HepG2 (cell line): ENCODE results near the gene EGR2. TPM values are rescaled to one million over a fixed set of nuclear protein-coding genes. Genes with fewer than 3 reads are reported as not detected.

Experiments
- ATAC-seq: fragments of 200-7000 bp; cut with Tn5 transposase; 3 replicates; pipeline ENCODE4 v1.9.1; 2020; ENCODE audit warnings: mild to moderate bottlenecking, moderate library complexity
- BruUV-seq: library from RNA; stranded (reverse); fragments of 400-500 nt; replicated peaks from 2 replicates; lab custom pipeline; 2021; lab: Mats Ljungman, UMichigan
- CTCF ChIA-PET: fragments of 300-600 bp; formaldehyde crosslinking; extraction: SDS; loops from one replicate; lab custom pipeline; 2021; ENCODE audit warnings: low total read pairs, inconsistent platforms, low intra/inter-chr PET ratio; lab: Yijun Ruan, JAX
- POLR2A ChIA-PET: fragments of 350-600 bp; sonication (Branson Sonifier 250); formaldehyde crosslinking; loops from one replicate; lab custom pipeline; 2020; ENCODE audit warnings: antibody characterized with exemption, inconsistent platforms; lab: Yijun Ruan, JAX
- DNase-seq: peaks from one replicate; pipeline ENCODE4 v3.0.0-alpha.2; 2015; ENCODE audit warnings: low spot score
- FAIRE-seq: peaks from 3 replicates; lab custom pipeline; 2011; peaks lifted over from hg19 to GRCh38; lab: Jason Lieb, UNC
- H2AFZ ChIP-seq: one replicate; pipeline ENCODE4 v1.6.1; 2011; ENCODE audit warnings: low read length, inconsistent platforms
- H3K27ac ChIP-seq: fragments of 300-600 bp; 3 replicates; pipeline ENCODE4 v1.8.0; 2011; ENCODE audit warnings: mixed run types, mild to moderate bottlenecking, mixed read lengths, low read length, inconsistent platforms; ENCODE audit not compliant: insufficient read depth; ENCODE audit errors: extremely low read length
- H3K27me3 ChIP-seq, 2 experiments: fragments of 200-600 bp in 1 of 2; 2 replicates in 1 of 2; 3 replicates in 1 of 2; pipeline versions ENCODE4 v1.6.0 to v1.8.0; 2011; ENCODE audit warnings: low read length in 2 of 2, mild to moderate bottlenecking in 2 of 2, moderate library complexity in 2 of 2, inconsistent platforms in 1 of 2; ENCODE audit not compliant: insufficient read depth in 2 of 2, control insufficient read depth in 1 of 2
- H3K36me3 ChIP-seq, 2 experiments: fragments of 200-600 bp in 1 of 2; replicated peaks in 1 of 2; 2 replicates in 1 of 2; 3 replicates in 1 of 2; pipeline versions ENCODE4 v1.5.1 to v1.8.0; 2011; ENCODE audit warnings: low read length in 2 of 2, inconsistent platforms in 1 of 2; ENCODE audit not compliant: insufficient read depth in 2 of 2, control insufficient read depth in 1 of 2
- H3K4me1 ChIP-seq: 2 replicates; pipeline ENCODE4 v1.5.1; 2012; ENCODE audit warnings: low read length, inconsistent platforms; ENCODE audit not compliant: insufficient read depth
- H3K4me2 ChIP-seq: 2 replicates; pipeline ENCODE4 v1.6.0; 2011; ENCODE audit warnings: low read depth, low read length, inconsistent platforms
- H3K4me3 ChIP-seq, 3 experiments: fragments of 200-600 bp in 1 of 3; sonication (generic), shearing (Covaris generic) in 1 of 3; replicated peaks in 1 of 3; 2 replicates each; pipeline ENCODE4 v1.5.1; 2011 to 2016; ENCODE audit warnings: low read length in 3 of 3, inconsistent platforms in 2 of 3, low read depth in 2 of 3, mild to moderate bottlenecking in 2 of 3, control low read depth in 1 of 3, mixed read lengths in 1 of 3; ENCODE audit not compliant: insufficient read depth in 1 of 3
- H3K79me2 ChIP-seq: one replicate; pipeline ENCODE4 v1.6.1; 2011; ENCODE audit warnings: low read length, inconsistent platforms; ENCODE audit not compliant: insufficient read depth
- H3K9ac ChIP-seq: 2 replicates; pipeline ENCODE4 v1.6.0; 2011; ENCODE audit warnings: mild to moderate bottlenecking, low read depth, low read length, inconsistent platforms; ENCODE audit not compliant: insufficient read depth
- H3K9me3 ChIP-seq: 2 replicates; pipeline ENCODE4 v1.5.1; 2012; ENCODE audit warnings: mild to moderate bottlenecking, low read length
- H4K20me1 ChIP-seq: 2 replicates; pipeline ENCODE4 v1.6.0; 2011; ENCODE audit warnings: inconsistent platforms, mild to moderate bottlenecking, low read length, moderate library complexity; ENCODE audit not compliant: insufficient read depth
- ATF1 ChIP-seq: IDR thresholded peaks from 2 replicates; pipeline ENCODE4 v1.6.1; 2016; ENCODE audit warnings: mild to moderate bottlenecking, control low read depth
- CSRNP1 ChIP-seq: sonication (generic); formaldehyde crosslinking; IDR thresholded peaks from 2 replicates; pipeline ENCODE4 v1.8.1; 2023; ENCODE audit warnings: mild to moderate bottlenecking, missing genetic modification reagents
- ELF4 ChIP-seq: sonication (generic); formaldehyde crosslinking; IDR thresholded peaks from 2 replicates; pipeline ENCODE4 v1.5.0; 2020; ENCODE audit warnings: missing genetic modification reagents, mild to moderate bottlenecking, moderate library complexity, borderline replicate concordance
- MAFF ChIP-seq: IDR thresholded peaks from 2 replicates; pipeline ENCODE4 v1.6.1; 2011; ENCODE audit warnings: low read depth, low read length, improper control_type of control experiment
- MAFK ChIP-seq, 2 experiments: IDR thresholded peaks in 1 of 2; conservative IDR thresholded peaks in 1 of 2; 2 replicates each; pipeline ENCODE4 v1.6.1; 2011; ENCODE audit warnings: improper control_type of control experiment in 2 of 2, low read length in 2 of 2
- NFE2 ChIP-seq: sonication (generic); formaldehyde crosslinking; IDR thresholded peaks from 2 replicates; pipeline ENCODE4 v1.4.0; 2020; ENCODE audit warnings: missing genetic modification reagents
- NFE2L2 ChIP-seq: fragments of 150-350 bp; IDR thresholded peaks from 2 replicates; pipeline ENCODE4 v1.6.1; 2014; ENCODE audit warnings: low read length
- PAWR ChIP-seq: sonication (generic); formaldehyde crosslinking; IDR thresholded peaks from 2 replicates; pipeline ENCODE4 v1.4.0; 2020; ENCODE audit warnings: missing genetic modification reagents, mild to moderate bottlenecking, borderline replicate concordance
- ZBTB8A ChIP-seq: sonication (generic); formaldehyde crosslinking; IDR thresholded peaks from 2 replicates; pipeline ENCODE4 v1.4.0; 2020; ENCODE audit warnings: mild to moderate bottlenecking, low read depth, missing genetic modification reagents, borderline replicate concordance
- ZKSCAN5 ChIP-seq: sonication (generic); formaldehyde crosslinking; IDR thresholded peaks from 2 replicates; pipeline ENCODE4 v1.5.1; 2020; ENCODE audit warnings: mild to moderate bottlenecking, missing genetic modification reagents
- ZNF549 ChIP-seq: sonication (generic); formaldehyde crosslinking; IDR thresholded peaks from 2 replicates; pipeline ENCODE4 v1.5.0; 2020; ENCODE audit warnings: missing genetic modification reagents
- WGBS: methylation state at CpG from one replicate; pipeline ENCODE4 v1.1.6; 2017; ENCODE audit warnings: low lambda C conversion rate; 5-methylcytosine and 5-hydroxymethylcytosine counted together
- in situ Hi-C: cut with HindIII; loops from 2 replicates; pipeline ENCODE4 v1.10.0; 2017; ENCODE audit warnings: low pct_unique_long_range_greater_than_20kb; ENCODE audit not compliant: extremely low pct_ligation_motif_present
- intact Hi-C: fragments of 100-400 bp; cut with micrococcal nuclease; formaldehyde crosslinking; loops from one replicate; pipeline ENCODE4 v1.10.0; 2022; ENCODE audit not compliant: unreplicated experiment
- polyA plus RNA-seq, 8 experiments: library from polyadenylated mRNA; depleted of rRNA in 3 of 8; stranded (reverse) in 7 of 8; unstranded in 1 of 8; fragments of >200 nt; fragmentation: Illumina TruSeq in 4 of 8; extraction: Trizol in 4 of 8; gene quantifications; 2 replicates each; pipeline versions ENCODE4 v1.2.1 to v1.2.3, GENCODE V29; 2011 to 2016; ENCODE audit warnings: low read depth in 4 of 8, missing spikeins in 1 of 8, mixed read lengths in 1 of 8; ENCODE audit not compliant: insufficient read depth in 1 of 8
- total RNA-seq, 5 experiments: library from RNA; depleted of rRNA; stranded (reverse); fragments of >200 nt; fragmentation: Illumina TruSeq; extraction: Trizol; gene quantifications; 2 replicates each; pipeline ENCODE4 v1.2.3, GENCODE V29; 2016; ENCODE audit warnings: low read depth in 1 of 5
- TF ChIP-seq, protein P1 (sequence below): sonication (generic); formaldehyde crosslinking; IDR thresholded peaks from 2 replicates; pipeline ENCODE4 v1.5.1; 2020; ENCODE audit warnings: missing genetic modification reagents, mild to moderate bottlenecking, borderline replicate concordance
- TF ChIP-seq, protein P2 (sequence below): sonication (generic); formaldehyde crosslinking; IDR thresholded peaks from 2 replicates; pipeline ENCODE4 v1.4.0; 2020; ENCODE audit warnings: mild to moderate bottlenecking, missing genetic modification reagents

Gene EGR2
- total and polyA plus RNA-seq, 2 of the 13 experiments (the other 11 are each of a cell fraction or from before 2014, with no cell fraction given): 0.11 to 0.15 TPM

DNA sequence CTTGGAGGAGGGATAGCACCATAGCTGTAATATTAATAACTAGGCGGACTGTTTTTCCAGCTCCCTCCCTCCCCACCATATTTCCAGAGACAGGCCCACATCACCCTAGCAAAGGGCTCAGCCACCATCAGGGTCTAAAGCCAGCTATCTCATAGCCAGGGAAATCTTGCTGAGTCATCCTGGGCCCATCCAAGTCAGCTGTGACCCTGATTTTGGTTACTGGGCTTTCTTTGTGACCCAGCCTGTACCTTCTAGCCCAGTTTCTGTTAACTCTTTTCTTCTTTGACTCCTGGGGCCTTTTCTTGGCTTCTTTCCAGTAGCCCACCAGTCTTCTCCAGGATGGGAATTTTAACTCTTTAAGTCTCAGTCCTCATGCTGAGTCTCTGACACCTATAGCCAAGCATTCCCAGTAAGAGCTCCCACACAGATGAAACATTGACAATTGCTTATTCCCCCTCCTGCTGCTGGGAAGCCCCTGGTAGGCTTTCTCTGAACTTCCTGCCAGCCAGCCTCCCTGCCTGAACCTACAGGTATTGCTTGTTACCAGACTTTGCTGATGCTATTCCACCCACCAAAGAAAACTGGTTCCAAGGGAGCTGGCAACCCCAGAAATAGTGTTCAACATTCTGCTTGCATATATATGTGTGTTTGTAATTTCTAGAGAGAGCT is 46.5 kb downstream of the EGR2 start:
- no TSS peak for BruUV-seq
- H3K27ac ChIP-seq: no peak overlapping the region
- POLR2A ChIA-PET: no interaction called here
- WGBS: 92% methylated on average over 1 of the region's 1 CpG
- in situ Hi-C loops (no loop called here), intact Hi-C loops (no loop called here)
- FAIRE-seq: no peak
- DNase-seq: no peak
- TF ChIP-seq NFE2 (CRISPR knock-in tag): 0 out of 2 replicates have a peak, but pooled peaks have one; percentile 34
- no peak for TF ChIP-seq ELF4 (CRISPR knock-in tag)
- no peak for TF ChIP-seq CSRNP1 (CRISPR knock-in tag)
- TF ChIP-seq, protein P1, sequence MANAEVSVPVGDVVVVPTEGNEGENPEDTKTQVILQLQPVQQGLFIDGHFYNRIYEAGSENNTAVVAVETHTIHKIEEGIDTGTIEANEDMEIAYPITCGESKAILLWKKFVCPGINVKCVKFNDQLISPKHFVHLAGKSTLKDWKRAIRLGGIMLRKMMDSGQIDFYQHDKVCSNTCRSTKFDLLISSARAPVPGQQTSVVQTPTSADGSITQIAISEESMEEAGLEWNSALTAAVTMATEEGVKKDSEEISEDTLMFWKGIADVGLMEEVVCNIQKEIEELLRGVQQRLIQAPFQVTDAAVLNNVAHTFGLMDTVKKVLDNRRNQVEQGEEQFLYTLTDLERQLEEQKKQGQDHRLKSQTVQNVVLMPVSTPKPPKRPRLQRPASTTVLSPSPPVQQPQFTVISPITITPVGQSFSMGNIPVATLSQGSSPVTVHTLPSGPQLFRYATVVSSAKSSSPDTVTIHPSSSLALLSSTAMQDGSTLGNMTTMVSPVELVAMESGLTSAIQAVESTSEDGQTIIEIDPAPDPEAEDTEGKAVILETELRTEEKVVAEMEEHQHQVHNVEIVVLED (CRISPR knock-in tag): no peak
- TF ChIP-seq MAFK (conservative IDR thresholded peaks at IDR 0.05 in 1 of 2, IDR thresholded peaks at IDR 0.05 in 1 of 2; ENCODE audit: low read length in 2 of 2): peak; percentile 51 to 63; a peak in 3 of 4 replicates
- TF ChIP-seq ZKSCAN5 (CRISPR knock-in tag): no peak
- no peak for TF ChIP-seq ATF1 (CRISPR knock-in tag)
- no peak for TF ChIP-seq ZBTB8A
- TF ChIP-seq, protein P2, sequence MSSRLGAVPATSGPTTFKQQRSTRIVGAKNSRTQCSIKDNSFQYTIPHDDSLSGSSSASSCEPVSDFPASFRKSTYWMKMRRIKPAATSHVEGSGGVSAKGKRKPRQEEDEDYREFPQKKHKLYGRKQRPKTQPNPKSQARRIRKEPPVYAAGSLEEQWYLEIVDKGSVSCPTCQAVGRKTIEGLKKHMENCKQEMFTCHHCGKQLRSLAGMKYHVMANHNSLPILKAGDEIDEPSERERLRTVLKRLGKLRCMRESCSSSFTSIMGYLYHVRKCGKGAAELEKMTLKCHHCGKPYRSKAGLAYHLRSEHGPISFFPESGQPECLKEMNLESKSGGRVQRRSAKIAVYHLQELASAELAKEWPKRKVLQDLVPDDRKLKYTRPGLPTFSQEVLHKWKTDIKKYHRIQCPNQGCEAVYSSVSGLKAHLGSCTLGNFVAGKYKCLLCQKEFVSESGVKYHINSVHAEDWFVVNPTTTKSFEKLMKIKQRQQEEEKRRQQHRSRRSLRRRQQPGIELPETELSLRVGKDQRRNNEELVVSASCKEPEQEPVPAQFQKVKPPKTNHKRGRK (CRISPR knock-in tag): no peak
- TF ChIP-seq ZNF549 (CRISPR knock-in tag): no peak
- no peak for TF ChIP-seq PAWR (CRISPR knock-in tag)
- peak; percentile 62 for TF ChIP-seq MAFF
- TF ChIP-seq NFE2L2: peak; percentile 95
- TF ChIP-seq, all 625 proteins: peak for 4
- Histone ChIP-seq H3K4me1 (no peaks in the 10 kb centered on the region), H3K79me2 (no peaks in the 10 kb centered on the region), H3K9me3 (no peaks in the 10 kb centered on the region), H3K4me2 (no peak overlapping the region), H3K4me3 (no peak overlapping the region), H4K20me1 (no peaks in the 10 kb centered on the region), H3K27me3 (no peaks in the 10 kb centered on the region; a peak in 1 of 5 replicates), H2AFZ (no peak overlapping the region), H3K9ac (no peak overlapping the region), H3K36me3 (no peaks in the 10 kb centered on the region)
- no peak for ATAC-seq
- CTCF ChIA-PET: no interaction called here
